HG03060 (cell line): Measurements from ENCODE around the gene TMEM174.
"Not testable (repeated sequence)": the region's sequence is repeated elsewhere in the genome, so short reads cannot be mapped to it uniquely, and the experiment has no call there.

Source experiments
- ATAC-seq: cut with Tn5 transposase; IDR thresholded peaks from one replicate; pipeline ENCODE4 v1.9.1; 2021; ENCODE audit warnings: low read depth, moderate number of reproducible peaks; ENCODE audit not compliant: unreplicated experiment

The TMEM174 gene

GRCh38 chr5:73188764-73189531 is 16.0 kb downstream of the TMEM174 start:
- ATAC-seq, result no peak

- no peak for ATAC-seq
Observed at GRCh38 chr5:73189871-73190376, 16.9 kb downstream of the TMEM174 start.

DNA sequence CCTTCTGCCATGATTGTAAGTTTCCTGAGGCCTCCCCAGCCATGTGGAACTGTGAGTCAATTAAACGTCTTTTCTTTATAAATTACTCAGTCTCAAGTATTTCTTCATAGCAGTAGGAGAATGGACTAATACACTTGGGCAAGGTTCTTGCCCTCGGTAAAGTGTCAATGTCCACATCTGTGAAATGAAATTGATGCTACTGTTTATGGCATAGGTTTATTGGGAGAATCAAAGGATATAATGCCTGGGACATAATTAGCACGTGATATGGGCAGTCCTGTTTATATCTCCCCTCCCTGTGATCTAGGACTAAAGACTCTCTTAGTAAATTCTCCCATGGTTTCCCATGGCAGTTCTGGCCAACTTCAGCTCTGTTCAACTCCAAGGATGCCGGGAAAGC is 19.4 kb downstream of the TMEM174 start:
- ATAC-seq, result no peak

GRCh38 chr5:73193592-73193991 is 20.6 kb downstream of the TMEM174 start:
- ATAC-seq, result no peak

- ATAC-seq, result no peak
Observed at GRCh38 chr5:73196201-73196600, 23.2 kb downstream of the TMEM174 start.

- ATAC-seq, result no peak
Observed at GRCh38 chr5:73197637-73198257, 24.8 kb downstream of the TMEM174 start.

DNA sequence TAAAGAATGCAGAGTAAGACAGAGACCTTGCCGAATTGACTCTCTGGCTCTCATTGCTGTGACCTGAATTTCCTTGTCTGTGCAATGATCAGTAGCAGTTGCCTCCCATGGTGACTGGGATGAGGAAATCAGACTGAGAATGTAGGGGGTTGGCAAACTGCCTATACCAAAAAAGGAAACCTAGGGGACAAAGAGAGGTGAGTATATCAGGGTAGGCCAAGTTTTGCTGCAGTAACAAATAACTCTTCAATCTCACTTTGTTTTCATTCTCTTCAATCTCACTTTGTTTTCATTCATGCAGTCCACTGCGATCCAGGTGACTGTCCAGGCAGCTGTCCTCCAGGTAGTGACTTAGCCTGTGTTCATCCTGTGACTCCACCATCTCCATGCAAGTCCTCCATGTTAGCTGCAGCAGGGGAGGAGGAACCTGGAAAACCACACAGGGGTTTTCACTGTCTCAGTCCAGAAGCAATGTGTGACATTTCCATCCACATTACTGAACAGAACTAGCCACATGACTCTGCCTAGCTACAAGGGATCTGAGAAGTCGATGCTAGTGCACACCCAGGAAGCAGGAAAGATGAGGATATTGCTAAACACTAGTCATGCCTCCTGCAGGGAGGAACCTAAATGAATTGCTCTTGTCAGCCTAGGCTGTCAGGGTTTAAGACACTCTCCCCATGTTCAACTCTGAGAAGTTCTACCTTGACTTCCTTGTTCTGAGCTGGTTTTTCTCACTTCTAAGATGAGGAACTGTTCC is 26.0 kb downstream of the TMEM174 start:
- no peak for ATAC-seq

- ATAC-seq, result no peak
Observed at GRCh38 chr5:73199671-73200070, 26.7 kb downstream of the TMEM174 start.

DNA sequence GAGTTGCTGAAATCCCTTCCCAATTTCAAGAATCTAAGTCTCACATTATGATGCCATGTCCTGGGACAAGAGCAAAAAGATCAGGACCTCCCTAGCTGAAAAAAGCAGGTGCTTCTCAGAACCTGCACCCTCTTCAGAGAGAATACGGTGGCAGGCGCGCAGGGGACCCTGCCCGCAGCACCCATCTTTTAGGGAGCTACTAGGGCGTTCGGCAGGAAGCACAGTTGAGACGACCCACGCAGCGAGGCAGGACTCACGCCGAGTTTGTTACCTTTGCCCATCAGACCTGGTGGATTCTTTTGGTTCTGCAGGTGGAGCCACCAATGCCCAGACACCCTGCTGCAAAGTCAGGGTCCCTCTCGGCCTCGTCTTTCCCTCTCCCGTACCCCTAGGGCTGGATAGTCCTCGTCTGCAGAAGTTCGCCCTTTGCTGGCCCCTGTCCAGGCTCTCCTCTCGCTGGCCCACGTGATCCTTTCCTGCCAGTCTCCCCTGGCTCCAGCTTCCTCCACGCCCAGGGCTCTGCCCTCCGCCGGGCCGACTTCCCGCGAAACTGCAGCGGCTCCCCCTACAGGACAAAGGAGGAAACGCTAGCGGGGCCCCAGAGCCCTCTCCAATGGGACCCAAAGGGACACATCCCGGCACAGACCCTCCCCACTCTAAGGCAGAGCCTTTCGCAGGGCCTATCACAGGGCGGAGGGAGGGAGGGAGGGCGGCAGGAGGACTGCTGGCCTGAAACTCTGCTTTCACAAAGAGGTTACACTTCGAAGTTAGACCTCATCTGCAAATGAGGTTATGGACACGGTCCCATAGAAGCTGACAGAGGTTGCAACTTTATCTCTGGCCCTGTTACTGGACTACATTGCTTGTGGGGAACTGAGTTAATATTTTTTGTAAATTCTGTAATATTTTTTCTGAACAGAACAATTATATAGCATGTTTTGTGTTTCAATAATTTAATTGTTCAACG is 28.8 kb downstream of the TMEM174 start:
- no peak for ATAC-seq

GRCh38 chr5:73204332-73204731 is 31.3 kb downstream of the TMEM174 start:
- ATAC-seq, result no peak

DNA sequence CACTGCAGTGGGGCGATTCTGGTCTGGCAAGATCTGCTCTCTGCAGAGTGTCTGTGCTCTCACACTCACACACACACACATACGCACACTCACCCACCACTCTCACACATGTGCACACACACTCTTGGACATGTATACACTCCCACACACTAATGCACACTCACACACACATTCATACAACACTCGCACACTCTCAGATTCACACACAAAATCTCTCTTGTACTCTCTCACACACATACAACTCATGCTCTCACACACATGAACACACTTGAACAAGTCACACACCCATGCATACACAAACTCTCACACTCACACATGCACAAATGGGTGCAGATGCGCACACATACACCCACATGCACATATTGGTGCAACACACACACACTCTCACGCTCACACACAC is 31.7 kb downstream of the TMEM174 start:
- no peak for ATAC-seq

DNA sequence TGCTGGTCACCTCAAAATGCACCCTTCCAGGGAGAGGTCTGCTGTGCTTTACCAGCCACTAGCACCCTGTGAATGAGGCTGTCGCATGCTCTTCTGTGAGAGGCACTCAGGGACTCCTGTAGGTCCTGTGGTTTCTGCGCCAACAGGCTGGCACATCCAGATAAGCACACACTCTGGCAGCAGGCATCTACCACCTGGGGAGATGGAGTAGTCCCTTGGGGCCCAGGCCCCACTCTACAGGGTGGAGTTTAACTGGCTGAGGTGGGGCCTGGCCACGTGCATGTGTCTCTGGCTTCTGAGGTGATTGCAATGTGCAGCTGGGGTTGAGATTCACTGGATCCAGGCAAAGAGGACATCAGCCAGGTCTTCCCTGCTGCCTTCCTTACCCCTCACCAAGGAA is 32.3 kb downstream of the TMEM174 start:
- no peak for ATAC-seq

- not testable (repeated sequence) for ATAC-seq
Observed at GRCh38 chr5:73207239-73207638, 34.2 kb downstream of the TMEM174 start.

DNA sequence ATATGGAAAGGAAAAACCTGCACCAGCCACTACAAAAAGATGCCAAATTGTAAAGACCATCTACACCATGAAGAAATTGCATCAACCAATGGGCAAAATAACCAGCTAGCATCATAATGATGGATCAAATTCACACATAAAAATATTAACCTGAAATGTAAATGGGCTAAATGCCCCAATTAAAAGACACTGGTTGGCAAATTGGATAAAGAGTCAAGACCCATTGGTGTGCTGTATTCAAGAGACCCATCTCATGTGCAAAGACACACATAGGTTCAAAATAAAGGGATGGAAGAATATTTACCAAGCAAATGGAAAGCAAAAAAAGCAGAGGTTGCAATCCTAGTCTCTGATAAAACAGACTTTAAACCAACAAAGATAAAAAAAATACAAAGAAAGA is 36.1 kb downstream of the TMEM174 start:
- ATAC-seq, result not testable (repeated sequence)

DNA sequence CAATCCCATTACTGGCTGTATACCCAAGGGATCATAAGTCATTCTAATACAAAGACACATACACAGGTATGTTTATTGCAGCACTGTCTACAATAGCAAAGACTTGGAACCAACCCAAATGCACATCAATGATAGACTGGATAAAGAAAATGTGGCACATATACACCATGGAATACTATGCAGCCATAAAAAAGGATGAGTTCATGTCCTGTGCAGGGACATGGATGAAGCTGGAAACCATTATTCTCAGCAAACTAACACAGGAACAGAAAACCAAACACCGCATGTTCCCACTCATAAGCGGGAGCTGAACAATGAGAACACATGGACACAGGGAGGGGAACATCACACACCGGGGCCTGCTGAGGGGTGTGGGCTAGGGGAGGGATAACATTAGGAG is 39.7 kb downstream of the TMEM174 start:
- ATAC-seq, result not testable (repeated sequence)

GRCh38 chr5:73213566-73213998 is 40.6 kb downstream of the TMEM174 start:
- ATAC-seq, result no peak

DNA sequence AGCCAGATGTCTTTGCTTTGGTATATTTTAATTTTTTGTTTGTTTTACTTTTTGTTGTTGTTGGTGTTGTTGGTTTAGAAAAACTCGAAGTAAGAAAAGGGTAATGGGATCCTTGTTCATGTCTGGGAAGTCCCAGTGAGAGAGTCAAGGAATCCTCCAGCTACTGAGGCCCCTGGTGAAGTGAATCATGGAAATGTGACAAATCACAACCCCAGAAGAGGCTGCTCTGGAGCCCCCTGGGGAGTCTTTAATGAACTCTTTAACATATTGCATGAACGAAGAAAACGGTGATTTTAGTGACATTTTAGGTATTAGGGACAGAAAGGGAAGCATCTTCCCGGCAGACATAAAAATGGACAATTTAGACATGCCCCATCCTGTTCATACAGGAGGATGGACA is 41.3 kb downstream of the TMEM174 start:
- no peak for ATAC-seq

DNA sequence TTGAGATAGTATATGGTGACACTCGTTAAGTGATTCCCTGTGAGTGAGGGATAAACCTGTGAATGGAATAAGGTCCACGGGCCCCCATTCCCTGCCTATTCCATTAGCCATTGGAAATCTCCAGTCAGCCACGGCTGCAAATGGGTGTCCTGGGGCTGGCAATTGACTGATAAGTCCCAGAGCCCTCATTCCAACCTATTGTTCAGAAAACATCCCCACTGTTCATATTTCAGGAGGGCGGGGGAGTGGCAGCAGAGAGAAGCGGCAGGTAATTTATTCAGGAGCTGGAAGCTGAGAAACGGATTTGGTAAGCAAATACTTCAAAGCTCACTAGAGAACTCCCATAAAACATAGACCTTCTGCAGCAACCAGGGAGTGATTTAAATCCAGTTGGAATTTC is 42.0 kb downstream of the TMEM174 start:
- no peak for ATAC-seq

DNA sequence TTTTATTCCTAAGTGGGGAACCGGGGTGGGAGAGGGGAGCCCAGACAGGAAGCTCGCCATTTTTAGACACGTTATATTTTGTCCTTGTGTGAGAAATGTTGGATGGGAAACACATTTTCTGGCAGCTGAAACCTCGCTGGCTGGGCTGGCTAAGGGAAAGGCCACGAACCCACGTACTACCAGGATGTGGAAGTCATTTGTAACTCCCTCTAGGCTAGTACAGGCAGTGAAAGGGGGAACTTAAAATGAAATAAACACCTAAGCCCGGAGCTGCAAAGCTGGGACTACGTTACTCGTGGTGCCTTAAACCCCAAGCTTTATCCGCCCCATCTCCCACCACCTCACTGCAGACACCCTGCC is 42.5 kb downstream of the TMEM174 start:
- no peak for ATAC-seq

GRCh38 chr5:73215891-73216610 is 43.1 kb downstream of the TMEM174 start:
- ATAC-seq, result no peak
